GM21423 (cell line): Measurements from ENCODE around the gene POLR2I.

ENCODE experiments used
- ATAC-seq: cut with Tn5 transposase; IDR thresholded peaks from one replicate; pipeline ENCODE4 v1.9.1; 2021; ENCODE audit warnings: mild to moderate bottlenecking, moderate library complexity; ENCODE audit not compliant: unreplicated experiment

Gene POLR2I

DNA sequence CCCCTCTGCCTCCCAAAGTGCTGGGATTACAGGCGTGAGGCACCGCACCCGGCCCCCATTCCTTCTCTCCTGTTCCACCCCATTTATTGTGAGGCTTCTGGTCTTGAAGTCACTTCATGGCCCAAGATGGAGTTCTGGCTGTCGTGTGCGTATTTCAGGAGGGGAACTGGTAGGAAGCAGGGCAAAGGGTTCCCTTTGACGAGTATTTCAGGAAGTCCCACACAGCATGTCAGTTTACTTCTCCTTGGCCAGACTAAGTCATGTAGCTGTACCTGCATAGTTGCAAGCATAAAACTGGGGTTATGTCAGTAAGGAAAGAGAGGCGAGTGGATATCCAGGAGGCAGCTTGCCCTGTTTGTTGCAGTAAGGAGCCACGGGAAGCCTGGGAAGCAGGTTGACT, 49.8 kb downstream of the POLR2I start:
- no peak for ATAC-seq
